HuH-7 (cell line): ENCODE data around the gene SSR1.

Source experiments
- DNase-seq: peaks from one replicate; pipeline ENCODE4 v3.0.0; 2011; ENCODE audit warnings: low spot score

SSR1 gene

GRCh38 chr6:7257521-7258230, 55.3 kb downstream of the SSR1 start:
- no peak for DNase-seq

- DNase-seq = no peak
These were observed 56.2 kb downstream of the SSR1 start for GRCh38 chr6:7256785-7257184.

GRCh38 chr6:7255918-7256317, 57.1 kb downstream of the SSR1 start:
- DNase-seq = no peak

- DNase-seq = no peak
These were observed 57.8 kb downstream of the SSR1 start for GRCh38 chr6:7254980-7255835.

GRCh38 chr6:7252390-7252789, 60.6 kb downstream of the SSR1 start:
- no peak for DNase-seq

GRCh38 chr6:7251646-7252260, 61.2 kb downstream of the SSR1 start:
- no peak for DNase-seq

- no peak for DNase-seq
These were observed 62.2 kb downstream of the SSR1 start for GRCh38 chr6:7250812-7251211.

- DNase-seq = no peak
These were observed 62.9 kb downstream of the SSR1 start for GRCh38 chr6:7249946-7250643.

GRCh38 chr6:7249391-7249790, 63.6 kb downstream of the SSR1 start:
- no peak for DNase-seq

GRCh38 chr6:7247828-7248227, 65.2 kb downstream of the SSR1 start:
- no peak for DNase-seq

- DNase-seq = no peak
These were observed 65.9 kb downstream of the SSR1 start for GRCh38 chr6:7247179-7247456.

- DNase-seq = no peak
These were observed 66.4 kb downstream of the SSR1 start for GRCh38 chr6:7246401-7247178.

- DNase-seq = no peak
These were observed 67.2 kb downstream of the SSR1 start for GRCh38 chr6:7245668-7246393.

GRCh38 chr6:7243179-7243981, 69.6 kb downstream of the SSR1 start:
- peak; percentile 73 for DNase-seq

GRCh38 chr6:7242835-7243178, 70.2 kb downstream of the SSR1 start:
- no peak for DNase-seq

- peak; percentile 73 for DNase-seq
These were observed 71.0 kb downstream of the SSR1 start for GRCh38 chr6:7241709-7242645.

- DNase-seq = no peak
These were observed 71.8 kb downstream of the SSR1 start for GRCh38 chr6:7241160-7241559.

GRCh38 chr6:7240351-7240750, 72.6 kb downstream of the SSR1 start:
- DNase-seq = no peak

- DNase-seq = no peak
These were observed 73.4 kb downstream of the SSR1 start for GRCh38 chr6:7239590-7239948.
